Measurements from ENCODE around the gene GABBR2. TPM values are rescaled to one million over a fixed set of nuclear protein-coding genes. Genes with fewer than 3 reads are reported as not detected.
A peak's percentile ranks its signal among the peaks of the same experiment; 100 is the strongest.

Gene GABBR2
- total and polyA plus RNA-seq, 9 of the 15 experiments (the other 6 are each of a cell fraction or from before 2014, with no cell fraction given) = 0.15 to 1.9 (median 0.32) TPM

GRCh38 chr9:98410185-98410697 is 298.5 kb downstream of the GABBR2 start (continued):
- TF ChIP-seq YY1 (IDR thresholded peaks at IDR 0.05; ENCODE audit: borderline replicate concordance in 1 of 3, control insufficient read depth in 1 of 3, extremely low read depth in 1 of 3, insufficient read depth in 3 of 3, insufficient read length in 1 of 3, insufficient replicate concordance in 2 of 3, low read depth in 1 of 3, low read length in 2 of 3) = peak in 2 of 3 experiments; percentile 60 to 90
- TF ChIP-seq WHSC1 (IDR thresholded peaks at IDR 0.05; ENCODE audit: low read length) = no peak
- TF ChIP-seq CBX3 (IDR thresholded peaks at IDR 0.05; ENCODE audit: borderline replicate concordance in 1 of 2, low read length in 2 of 2) = peak in 1 of 2 experiments; percentile 45; a peak in 1 of 3 replicates
- no peak for TF ChIP-seq ZFP91 (CRISPR knock-in tag; IDR thresholded peaks at IDR 0.05)
- TF ChIP-seq ZNF197 (CRISPR knock-in tag; IDR thresholded peaks at IDR 0.05; ENCODE audit: low read depth) = 0 out of 2 replicates have a peak, but pooled peaks have one; percentile 53
- TF ChIP-seq PHF20 (IDR thresholded peaks at IDR 0.05; ENCODE audit: partially characterized antibody) = peak; percentile 48
- TF ChIP-seq ZNF668 (CRISPR knock-in tag; IDR thresholded peaks at IDR 0.05) = 0 out of 2 replicates have a peak, but pooled peaks have one; percentile 16
- TF ChIP-seq ZNF12 (CRISPR knock-in tag; IDR thresholded peaks at IDR 0.05) = no peak
- TF ChIP-seq SAFB2 (IDR thresholded peaks at IDR 0.05; ENCODE audit: borderline replicate concordance, low read depth, low read length, severe bottlenecking) = no peak
- peak; percentile 78 to 80 for TF ChIP-seq SIX5 (IDR thresholded peaks at IDR 0.05; ENCODE audit: borderline replicate concordance in 1 of 2, insufficient read depth in 1 of 2, low read depth in 1 of 2, low read length in 2 of 2)
- peak; percentile 73 for TF ChIP-seq L3MBTL2 (IDR thresholded peaks at IDR 0.05)
- peak; percentile 59; the same call in 1 of the 2 replicates for TF ChIP-seq GABPB1 (CRISPR knock-in tag; IDR thresholded peaks at IDR 0.05)
- TF ChIP-seq PTTG1 (tag; IDR thresholded peaks at IDR 0.05; ENCODE audit: low read depth) = no peak
- peak; percentile 64; the same call in 1 of the 2 replicates for TF ChIP-seq ZNF592 (IDR thresholded peaks at IDR 0.05)
- TF ChIP-seq CEBPG (CRISPR knock-in tag; IDR thresholded peaks at IDR 0.05) = no peak
- peak in 1 of 2 experiments; percentile 74; a peak in 1 of 4 replicates for TF ChIP-seq CEBPG (tag; conservative IDR thresholded peaks at IDR 0.05 in 1 of 2, IDR thresholded peaks at IDR 0.05 in 1 of 2)
- TF ChIP-seq MEF2D (tag; conservative IDR thresholded peaks at IDR 0.05; ENCODE audit: low read depth) = peak; percentile 45; the same call in 1 of the 2 replicates
- TF ChIP-seq RCOR1 (IDR thresholded peaks at IDR 0.05; ENCODE audit: borderline replicate concordance in 1 of 2, low read depth in 2 of 2, low read length in 2 of 2) = 0 out of 4 replicates have a peak, but pooled peaks of 1 of the 2 experiments have one; percentile 22
- no peak for TF ChIP-seq HDAC6 (IDR thresholded peaks at IDR 0.05; ENCODE audit: low read depth, low read length)
- TF ChIP-seq MYC (IDR thresholded peaks at IDR 0.05; ENCODE audit: low read depth, low read length) = peak; percentile 51; the same call in 1 of the 2 replicates
- no peak for TF ChIP-seq MYC (CRISPR knock-in tag; IDR thresholded peaks at IDR 0.05; ENCODE audit: borderline replicate concordance, low read depth)
- no peak for TF ChIP-seq SLC30A9 (CRISPR knock-in tag; IDR thresholded peaks at IDR 0.05)

All from K562 (cell line).